ENCODE data around the gene CD63. TPM values are rescaled to one million over a fixed set of nuclear protein-coding genes. Genes with fewer than 3 reads are reported as not detected.

The CD63 gene
- total RNA-seq, 6 donors from 2014 or later, result 399 to 1,448 (median 972) TPM

- no peaks in the 10 kb centered on the region for H3K36me3 ChIP-seq
- TF ChIP-seq POLR2A (IDR thresholded peaks at IDR 0.05), result no peak
- no peak for TF ChIP-seq POLR2AphosphoS5 (IDR thresholded peaks at IDR 0.05)
- TF ChIP-seq EP300 (IDR thresholded peaks at IDR 0.05), result no peak
- TF ChIP-seq, protein P1, sequence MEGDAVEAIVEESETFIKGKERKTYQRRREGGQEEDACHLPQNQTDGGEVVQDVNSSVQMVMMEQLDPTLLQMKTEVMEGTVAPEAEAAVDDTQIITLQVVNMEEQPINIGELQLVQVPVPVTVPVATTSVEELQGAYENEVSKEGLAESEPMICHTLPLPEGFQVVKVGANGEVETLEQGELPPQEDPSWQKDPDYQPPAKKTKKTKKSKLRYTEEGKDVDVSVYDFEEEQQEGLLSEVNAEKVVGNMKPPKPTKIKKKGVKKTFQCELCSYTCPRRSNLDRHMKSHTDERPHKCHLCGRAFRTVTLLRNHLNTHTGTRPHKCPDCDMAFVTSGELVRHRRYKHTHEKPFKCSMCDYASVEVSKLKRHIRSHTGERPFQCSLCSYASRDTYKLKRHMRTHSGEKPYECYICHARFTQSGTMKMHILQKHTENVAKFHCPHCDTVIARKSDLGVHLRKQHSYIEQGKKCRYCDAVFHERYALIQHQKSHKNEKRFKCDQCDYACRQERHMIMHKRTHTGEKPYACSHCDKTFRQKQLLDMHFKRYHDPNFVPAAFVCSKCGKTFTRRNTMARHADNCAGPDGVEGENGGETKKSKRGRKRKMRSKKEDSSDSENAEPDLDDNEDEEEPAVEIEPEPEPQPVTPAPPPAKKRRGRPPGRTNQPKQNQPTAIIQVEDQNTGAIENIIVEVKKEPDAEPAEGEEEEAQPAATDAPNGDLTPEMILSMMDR (IDR thresholded peaks at IDR 0.05), result no peak
- H3K27me3 ChIP-seq, result no peaks in the 10 kb centered on the region
- H3K4me1 ChIP-seq, result peaks cover 7 to 16% (median 14%) of the 10 kb centered on the region in 4 donors
- no peak overlapping the region for H3K27ac ChIP-seq
- no peak for ATAC-seq (ENCODE audit: low FRiP score in 2 of 2)
- H3K4me3 ChIP-seq, result no peak overlapping the region
- DNase-seq, result no peak
- 92 to 93% methylated on average over 5 of the region's 5 CpGs for WGBS, 2 donors
- H3K9me3 ChIP-seq, result no peaks in the 10 kb centered on the region
These were observed 43.1 kb downstream of the CD63 start for GRCh38 chr12:55685671-55686070.

- peaks cover 7 to 16% (median 14%) of the 10 kb centered on the region in 4 donors for H3K4me1 ChIP-seq
- ATAC-seq (ENCODE audit: low FRiP score in 2 of 2), result no peak
- peak in 1 of 2 donors; percentile 73 for DNase-seq
- no peaks in the 10 kb centered on the region for H3K9me3 ChIP-seq
- 95 to 98% methylated on average over 14 to 20 of the region's 20 CpGs for WGBS, 2 donors
- no peak for TF ChIP-seq POLR2A (IDR thresholded peaks at IDR 0.05)
- TF ChIP-seq EP300 (IDR thresholded peaks at IDR 0.05), result no peak
- TF ChIP-seq POLR2AphosphoS5 (IDR thresholded peaks at IDR 0.05), result no peak
- TF ChIP-seq, protein P1 (IDR thresholded peaks at IDR 0.05), result no peak
- H3K27ac ChIP-seq, result no peak overlapping the region
- no peak overlapping the region for H3K4me3 ChIP-seq
- H3K36me3 ChIP-seq, result no peaks in the 10 kb centered on the region
- no peaks in the 10 kb centered on the region for H3K27me3 ChIP-seq
These were observed 43.9 kb downstream of the CD63 start for GRCh38 chr12:55684761-55685370.

DNA sequence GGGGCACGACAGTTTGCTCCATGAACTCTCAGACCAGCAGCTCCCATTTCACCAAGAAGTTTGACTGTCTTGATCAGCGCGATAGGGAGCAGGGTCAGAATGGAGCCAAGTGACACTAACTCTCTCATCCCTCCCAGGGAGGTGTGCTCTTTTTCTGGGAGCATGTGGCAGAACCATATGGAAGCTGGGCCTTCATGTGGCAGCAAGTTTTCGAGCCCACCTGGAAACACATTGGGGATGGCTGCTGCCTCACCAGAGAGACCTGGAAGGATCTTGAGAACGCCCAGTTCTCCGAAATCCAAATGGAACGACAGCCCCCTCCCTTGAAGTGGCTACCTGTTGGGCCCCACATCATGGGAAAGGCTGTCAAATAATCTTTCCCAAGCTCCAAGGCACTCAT is 45.1 kb downstream of the CD63 start:
- no peaks in the 10 kb centered on the region for H3K36me3 ChIP-seq
- H3K27me3 ChIP-seq, result no peaks in the 10 kb centered on the region
- TF ChIP-seq POLR2A (IDR thresholded peaks at IDR 0.05) (no peak), POLR2AphosphoS5 (IDR thresholded peaks at IDR 0.05) (no peak), EP300 (IDR thresholded peaks at IDR 0.05) (no peak)
- no peak overlapping the region for H3K4me3 ChIP-seq
- peaks cover 7 to 16% (median 14%) of the 10 kb centered on the region in 4 donors for H3K4me1 ChIP-seq
- ATAC-seq (ENCODE audit: low FRiP score in 2 of 2) (no peak), DNase-seq (no peak)
- 89 to 94% methylated on average over 7 of the region's 7 CpGs for WGBS, 2 donors
- H3K9me3 ChIP-seq, result no peaks in the 10 kb centered on the region
- no peak overlapping the region for H3K27ac ChIP-seq

- H3K27ac ChIP-seq, result no peak overlapping the region
- DNase-seq (no peak), ATAC-seq (ENCODE audit: low FRiP score in 2 of 2) (peak in 1 of 2 donors; percentile 3)
- H3K36me3 ChIP-seq, result no peaks in the 10 kb centered on the region
- TF ChIP-seq, protein P1 (IDR thresholded peaks at IDR 0.05), result no peak
- no peak for TF ChIP-seq POLR2AphosphoS5 (IDR thresholded peaks at IDR 0.05)
- no peak for TF ChIP-seq EP300 (IDR thresholded peaks at IDR 0.05)
- TF ChIP-seq POLR2A (IDR thresholded peaks at IDR 0.05), result no peak
- H3K4me1 ChIP-seq, result peaks cover 7 to 16% (median 14%) of the 10 kb centered on the region in 4 donors
- H3K27me3 ChIP-seq, result no peaks in the 10 kb centered on the region
- H3K4me3 ChIP-seq, result peak overlapping the region in 3 of 4 donors; percentile 7 to 35 (median 34)
- no peaks in the 10 kb centered on the region for H3K9me3 ChIP-seq
- WGBS, 2 donors, result 79 to 83% methylated on average over 13 of the region's 13 CpGs
These were observed 46.6 kb downstream of the CD63 start for GRCh38 chr12:55682087-55682796.
